OCI-M2 (cell line): ENCODE results near the gene ADCY1.

Source experiments
- DNase-seq: peaks from one replicate; lab custom pipeline; 2025; ENCODE audit not compliant: unreplicated experiment; lab: John Stamatoyannopoulos, UW

ADCY1 gene

GRCh38 chr7:45576249-45576929 is 2.2 kb downstream of the ADCY1 start:
- DNase-seq, result no peak

GRCh38 chr7:45578022-45578421 is 3.9 kb downstream of the ADCY1 start:
- no peak for DNase-seq

GRCh38 chr7:45578467-45578866 is 4.3 kb downstream of the ADCY1 start:
- DNase-seq, result no peak

GRCh38 chr7:45579391-45579801 is 5.2 kb downstream of the ADCY1 start:
- no peak for DNase-seq

- no peak for DNase-seq
Observed at GRCh38 chr7:45580053-45580872, 6.1 kb downstream of the ADCY1 start.

- no peak for DNase-seq
Observed at GRCh38 chr7:45581271-45581780, 7.2 kb downstream of the ADCY1 start.

GRCh38 chr7:45582136-45582749 is 8.1 kb downstream of the ADCY1 start:
- no peak for DNase-seq

GRCh38 chr7:45582868-45583277 is 8.7 kb downstream of the ADCY1 start:
- no peak for DNase-seq

GRCh38 chr7:45583296-45583695 is 9.1 kb downstream of the ADCY1 start:
- no peak for DNase-seq

- DNase-seq, result no peak
Observed at GRCh38 chr7:45584261-45585210, 10.4 kb downstream of the ADCY1 start.

GRCh38 chr7:45585628-45586027 is 11.5 kb downstream of the ADCY1 start:
- no peak for DNase-seq

- no peak for DNase-seq
Observed at GRCh38 chr7:45586542-45587520, 12.7 kb downstream of the ADCY1 start.

- no peak for DNase-seq
Observed at GRCh38 chr7:45588466-45588865, 14.3 kb downstream of the ADCY1 start.

- DNase-seq, result no peak
Observed at GRCh38 chr7:45589061-45589460, 14.9 kb downstream of the ADCY1 start.

- no peak for DNase-seq
Observed at GRCh38 chr7:45589915-45590678, 15.9 kb downstream of the ADCY1 start.

- no peak for DNase-seq
Observed at GRCh38 chr7:45590679-45591057, 16.5 kb downstream of the ADCY1 start.

- no peak for DNase-seq
Observed at GRCh38 chr7:45591101-45591906, 17.1 kb downstream of the ADCY1 start.
